ENCODE measurements around the gene ACADM. TPM values are rescaled to one million over a fixed set of nuclear protein-coding genes. Genes with fewer than 3 reads are reported as not detected.
A peak's percentile ranks its signal among the peaks of the same experiment; 100 is the strongest.
"Not testable (repeated sequence)": the region's sequence is repeated elsewhere in the genome, so short reads cannot be mapped to it uniquely, and the experiment has no call there.

ACADM gene
- total RNA-seq, 2 donors from 2014 or later, result 12.1 to 12.3 TPM

DNA sequence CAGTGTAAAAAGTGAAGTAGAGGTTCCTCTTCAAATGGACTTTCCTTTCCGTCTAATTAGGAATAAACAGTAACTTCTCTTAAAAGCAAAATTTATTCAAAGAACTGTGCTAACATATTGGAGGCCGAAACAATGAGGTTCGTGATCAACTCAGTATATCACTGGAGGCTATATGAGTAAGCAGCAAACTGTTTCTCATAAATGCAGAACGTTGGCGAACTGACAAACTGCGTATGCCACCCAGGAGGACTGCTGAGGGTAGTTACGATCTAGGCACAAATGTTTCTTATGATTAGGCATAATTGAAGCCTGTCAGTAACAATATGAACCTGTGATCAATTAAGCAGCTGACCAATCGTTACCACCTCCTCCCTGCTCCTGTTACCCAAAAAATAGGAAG lies 2.3 kb upstream of the ACADM start:
- not testable (repeated sequence) for H3K4me3 Mint-ChIP-seq; DNase-seq; H3K27ac Mint-ChIP-seq; H3K9me3 ChIP-seq (ENCODE audit: control insufficient read depth, low read length, poor library complexity, severe bottlenecking); H3K36me3 Mint-ChIP-seq (ENCODE audit: low read depth); ATAC-seq; H3K27me3 Mint-ChIP-seq
- peaks cover 13% of the 10 kb centered on the region for H3K4me1 Mint-ChIP-seq

DNA sequence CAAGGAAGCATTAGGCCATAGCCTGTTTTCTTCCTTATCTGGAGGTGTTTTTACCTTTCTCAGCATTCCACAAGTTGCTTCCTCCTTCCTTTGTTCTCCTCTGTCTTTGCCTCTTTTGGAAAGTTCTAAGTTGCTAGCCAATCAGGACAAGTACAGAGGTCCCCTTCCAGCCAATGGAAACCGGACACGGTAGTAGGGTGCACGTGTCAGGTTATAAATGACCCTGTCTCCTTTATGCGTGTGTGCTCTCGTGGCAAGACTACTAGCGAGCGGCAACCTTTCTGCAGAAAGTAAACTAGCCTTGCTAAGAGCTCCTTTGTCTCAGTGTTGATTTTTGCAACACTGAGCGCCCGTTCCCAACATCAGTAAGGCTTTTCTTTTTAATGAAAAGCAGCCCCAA lies 1.5 kb upstream of the ACADM start:
- ATAC-seq, result no peak
- Mint-ChIP-seq H3K4me1 (peaks cover 18% of the 10 kb centered on the region), H3K36me3 (ENCODE audit: low read depth) (no peaks in the 10 kb centered on the region), H3K27ac (no peak overlapping the region), H3K4me3 (peak overlapping the region; percentile 99), H3K27me3 (no peaks in the 10 kb centered on the region)
- H3K9me3 ChIP-seq (ENCODE audit: control insufficient read depth, low read length, poor library complexity, severe bottlenecking), result no peaks in the 10 kb centered on the region
- DNase-seq, result no peak

DNA sequence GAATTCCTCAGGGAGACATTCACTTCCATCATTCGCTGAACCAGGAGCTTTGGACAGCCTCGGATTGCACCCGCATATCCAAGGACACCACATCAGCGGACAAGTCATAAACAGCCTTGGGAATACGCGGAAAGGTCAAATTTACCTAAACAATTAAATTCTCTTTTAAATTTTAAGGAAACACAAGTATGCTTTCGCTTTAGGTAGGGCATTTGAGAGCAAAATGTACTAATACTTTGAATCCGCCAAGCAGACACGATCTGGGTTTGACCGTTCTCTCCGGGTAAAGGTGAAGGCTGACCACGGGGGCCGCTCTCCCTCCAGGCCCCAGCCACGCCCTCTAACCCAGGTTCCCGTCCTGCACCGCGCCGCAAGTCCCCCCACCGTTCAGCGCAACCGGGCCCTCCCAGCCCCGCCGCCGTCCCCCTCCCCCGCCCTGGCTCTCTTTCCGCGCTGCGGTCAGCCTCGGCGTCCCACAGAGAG lies 479 bp upstream of the ACADM start:
- Mint-ChIP-seq H3K36me3 (ENCODE audit: low read depth) (no peaks in the 10 kb centered on the region), H3K27ac (peak overlapping the region; percentile 85), H3K4me3 (peak overlapping the region; percentile 99), H3K27me3 (no peaks in the 10 kb centered on the region), H3K4me1 (peaks cover 20% of the 10 kb centered on the region)
- no peaks in the 10 kb centered on the region for H3K9me3 ChIP-seq (ENCODE audit: control insufficient read depth, low read length, poor library complexity, severe bottlenecking)
- peak; percentile 30 to 52 (median 51) for DNase-seq
- peak; percentile 80 for ATAC-seq

GRCh38 chr1:75725266-75725665 lies 757 bp downstream of the ACADM start:
- Mint-ChIP-seq H3K4me3 (peak overlapping the region; percentile 99), H3K27me3 (no peaks in the 10 kb centered on the region), H3K4me1 (peaks cover 20% of the 10 kb centered on the region), H3K36me3 (ENCODE audit: low read depth) (no peaks in the 10 kb centered on the region), H3K27ac (peak overlapping the region; percentile 85)
- ATAC-seq (no peak), DNase-seq (no peak)
- H3K9me3 ChIP-seq (ENCODE audit: control insufficient read depth, low read length, poor library complexity, severe bottlenecking), result no peaks in the 10 kb centered on the region

DNA sequence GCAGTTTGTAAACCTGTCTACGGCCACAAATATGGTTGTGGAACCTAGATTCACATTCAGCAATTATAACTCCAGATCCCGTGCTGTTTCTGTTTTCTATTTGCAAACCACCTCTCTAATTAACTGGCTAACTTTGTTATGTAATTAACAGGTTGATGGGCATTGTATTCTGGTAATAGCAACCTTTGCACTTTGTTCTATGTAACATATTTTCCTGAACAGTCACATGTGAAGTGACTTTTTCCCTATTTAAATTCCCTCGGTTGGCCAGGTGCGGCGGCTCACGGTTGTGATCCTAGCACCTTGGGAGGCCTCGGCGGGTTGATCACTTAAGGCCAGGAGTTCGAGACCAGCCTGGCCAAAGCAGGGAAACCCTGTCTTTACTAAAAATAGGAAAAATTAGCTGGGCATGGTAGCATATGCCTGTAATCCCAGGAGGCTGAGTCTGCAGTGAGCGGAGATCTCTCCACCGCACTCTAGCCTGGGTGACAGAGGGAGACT lies 1.4 kb downstream of the ACADM start:
- Mint-ChIP-seq H3K36me3 (ENCODE audit: low read depth) (no peaks in the 10 kb centered on the region), H3K4me1 (peaks cover 20% of the 10 kb centered on the region), H3K27ac (no peak overlapping the region), H3K4me3 (peak overlapping the region; percentile 99), H3K27me3 (no peaks in the 10 kb centered on the region)
- DNase-seq (no peak), ATAC-seq (no peak)
- no peaks in the 10 kb centered on the region for H3K9me3 ChIP-seq (ENCODE audit: control insufficient read depth, low read length, poor library complexity, severe bottlenecking)

GRCh38 chr1:75727571-75727970 lies 3.1 kb downstream of the ACADM start:
- DNase-seq (no peak), ATAC-seq (no peak)
- Mint-ChIP-seq H3K27ac (no peak overlapping the region), H3K27me3 (no peaks in the 10 kb centered on the region), H3K4me1 (peaks cover 23% of the 10 kb centered on the region), H3K4me3 (no peak overlapping the region), H3K36me3 (ENCODE audit: low read depth) (no peaks in the 10 kb centered on the region)
- no peaks in the 10 kb centered on the region for H3K9me3 ChIP-seq (ENCODE audit: control insufficient read depth, low read length, poor library complexity, severe bottlenecking)

DNA sequence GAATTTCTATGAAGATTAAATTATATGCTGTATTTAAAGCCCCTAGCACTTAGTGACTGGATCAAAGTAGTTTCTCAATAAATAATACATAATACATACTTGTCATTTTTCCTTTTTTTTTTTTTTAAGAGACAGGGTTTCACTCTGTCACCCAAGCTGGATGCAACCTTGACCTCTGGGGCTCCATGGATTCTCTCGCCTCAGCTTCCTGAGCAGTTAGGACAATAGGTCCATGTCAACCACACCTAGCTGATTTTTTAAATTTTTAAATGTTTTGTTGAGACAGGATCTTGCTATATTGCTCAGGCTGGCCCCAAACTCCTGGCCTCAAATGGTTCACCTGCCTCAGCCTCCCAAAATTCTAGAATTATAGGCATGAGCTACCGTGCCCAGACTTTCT lies 5.9 kb downstream of the ACADM start:
- no peak for ATAC-seq
- Mint-ChIP-seq H3K4me3 (no peak overlapping the region), H3K27ac (no peak overlapping the region), H3K36me3 (ENCODE audit: low read depth) (peaks cover 5% of the 10 kb centered on the region), H3K27me3 (no peaks in the 10 kb centered on the region), H3K4me1 (peaks cover 16% of the 10 kb centered on the region)
- H3K9me3 ChIP-seq (ENCODE audit: control insufficient read depth, low read length, poor library complexity, severe bottlenecking), result no peaks in the 10 kb centered on the region
- no peak for DNase-seq

DNA sequence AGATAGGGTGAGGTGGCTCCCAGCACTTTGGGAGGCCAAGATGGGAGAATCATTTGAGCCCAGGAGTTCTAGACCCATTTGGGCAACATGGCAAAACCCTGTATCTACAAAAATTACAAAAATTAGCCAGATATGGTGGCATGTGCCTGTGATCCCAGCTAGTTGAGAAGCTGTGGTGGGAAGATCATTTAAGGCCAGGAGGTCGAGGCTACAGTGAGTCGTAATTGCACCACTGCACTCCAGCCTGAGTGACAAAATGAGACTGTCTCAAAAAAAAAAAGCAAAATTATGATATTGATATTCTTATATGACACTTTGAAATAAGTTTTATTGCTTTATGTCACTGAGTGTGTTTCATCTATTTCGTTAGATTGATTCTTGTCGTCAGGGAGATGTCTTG lies 7.4 kb downstream of the ACADM start:
- Mint-ChIP-seq H3K36me3 (ENCODE audit: low read depth) (peaks cover 5% of the 10 kb centered on the region), H3K27me3 (no peaks in the 10 kb centered on the region), H3K27ac (no peak overlapping the region), H3K4me3 (no peak overlapping the region), H3K4me1 (peaks cover 10% of the 10 kb centered on the region)
- H3K9me3 ChIP-seq (ENCODE audit: control insufficient read depth, low read length, poor library complexity, severe bottlenecking), result no peaks in the 10 kb centered on the region
- ATAC-seq (no peak), DNase-seq (no peak)

DNA sequence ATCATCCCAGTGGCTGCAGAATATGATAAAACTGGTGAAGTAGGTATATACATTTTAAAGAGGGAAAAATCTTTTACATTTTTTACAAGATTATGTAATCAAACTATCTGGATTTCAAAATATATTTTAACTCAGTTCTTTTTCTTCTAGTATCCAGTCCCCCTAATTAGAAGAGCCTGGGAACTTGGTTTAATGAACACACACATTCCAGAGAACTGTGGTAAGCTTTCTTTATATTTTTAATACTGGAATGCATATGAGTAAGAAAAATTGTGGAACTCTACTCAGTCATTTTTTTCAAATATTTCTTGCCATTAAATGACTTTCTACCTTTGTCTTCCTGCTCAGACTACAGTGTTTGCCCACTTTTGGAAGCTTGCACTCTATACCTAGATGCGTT lies 8.2 kb downstream of the ACADM start:
- H3K36me3 Mint-ChIP-seq (ENCODE audit: low read depth), result peaks cover 5% of the 10 kb centered on the region
- DNase-seq (no peak), ATAC-seq (no peak)
- H3K4me3 Mint-ChIP-seq, result no peak overlapping the region
- no peaks in the 10 kb centered on the region for H3K27me3 Mint-ChIP-seq
- no peaks in the 10 kb centered on the region for H3K9me3 ChIP-seq (ENCODE audit: control insufficient read depth, low read length, poor library complexity, severe bottlenecking)
- H3K27ac Mint-ChIP-seq, result no peak overlapping the region
- H3K4me1 Mint-ChIP-seq, result peaks cover 6% of the 10 kb centered on the region

GRCh38 chr1:75733661-75734060 lies 9.2 kb downstream of the ACADM start:
- Mint-ChIP-seq H3K36me3 (ENCODE audit: low read depth) (peaks cover 5% of the 10 kb centered on the region), H3K4me1 (peaks cover 3% of the 10 kb centered on the region), H3K27ac (no peak overlapping the region), H3K27me3 (no peaks in the 10 kb centered on the region), H3K4me3 (no peak overlapping the region)
- DNase-seq (no peak), ATAC-seq (no peak)
- H3K9me3 ChIP-seq (ENCODE audit: control insufficient read depth, low read length, poor library complexity, severe bottlenecking), result no peaks in the 10 kb centered on the region

- Mint-ChIP-seq H3K27me3 (no peaks in the 10 kb centered on the region), H3K36me3 (ENCODE audit: low read depth) (peaks cover 7% of the 10 kb centered on the region), H3K4me3 (no peak overlapping the region), H3K4me1 (peaks cover 3% of the 10 kb centered on the region), H3K27ac (no peak overlapping the region)
- DNase-seq (no peak), ATAC-seq (no peak)
- no peaks in the 10 kb centered on the region for H3K9me3 ChIP-seq (ENCODE audit: control insufficient read depth, low read length, poor library complexity, severe bottlenecking)
Observed at GRCh38 chr1:75736016-75736415, 11.5 kb downstream of the ACADM start.

DNA sequence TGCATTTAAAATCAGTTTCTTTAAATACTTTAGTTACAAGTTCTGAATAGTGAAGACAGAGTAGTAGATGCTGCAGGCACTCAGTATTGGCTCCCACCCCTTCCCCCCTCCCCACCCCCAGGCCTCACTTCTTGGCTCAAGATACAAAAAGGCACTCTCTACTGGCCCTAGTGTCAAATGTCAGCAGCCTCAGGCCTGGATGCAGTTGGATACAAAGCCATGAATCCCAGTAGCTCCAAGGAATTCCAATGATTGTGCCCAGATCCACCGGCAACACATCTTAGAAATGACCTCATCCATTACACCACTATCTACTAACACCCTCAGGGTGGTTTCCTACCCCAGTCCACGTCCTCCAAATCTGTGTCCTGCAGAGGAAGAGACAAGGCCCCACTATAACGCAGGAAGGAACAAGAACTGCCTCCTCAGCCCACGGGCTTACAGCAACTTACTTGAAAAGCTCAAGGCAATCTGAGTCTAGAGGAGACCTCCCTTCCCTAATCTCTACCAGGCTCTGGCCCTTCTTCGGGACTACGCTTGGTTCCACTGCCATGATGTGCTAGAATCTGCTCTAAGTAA lies 17.6 kb downstream of the ACADM start:
- DNase-seq, result no peak
- Mint-ChIP-seq H3K36me3 (ENCODE audit: low read depth) (peaks cover 4% of the 10 kb centered on the region), H3K4me1 (no peaks in the 10 kb centered on the region), H3K27ac (no peak overlapping the region), H3K4me3 (no peak overlapping the region), H3K27me3 (no peaks in the 10 kb centered on the region)
- no peaks in the 10 kb centered on the region for H3K9me3 ChIP-seq (ENCODE audit: control insufficient read depth, low read length, poor library complexity, severe bottlenecking)
- ATAC-seq, result no peak

DNA sequence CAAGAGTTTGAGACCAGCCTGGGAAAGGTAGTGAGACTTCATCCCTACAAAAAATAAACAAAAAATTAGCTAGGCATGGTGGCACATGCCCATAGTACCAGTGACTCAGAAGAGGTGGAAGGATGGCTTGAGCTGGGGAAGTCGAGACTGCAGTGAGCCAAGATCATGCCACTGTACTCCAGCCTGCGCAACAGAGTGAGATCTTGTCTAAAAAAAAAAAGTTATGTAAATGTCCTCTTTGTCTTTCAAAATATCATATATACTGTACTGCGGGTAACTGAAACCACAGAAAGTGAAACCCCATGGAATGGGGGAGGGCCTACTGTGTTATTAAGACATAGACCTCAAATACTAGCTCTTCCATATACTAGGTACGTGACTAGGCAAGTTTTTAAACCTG lies 20.8 kb downstream of the ACADM start:
- peaks cover 2% of the 10 kb centered on the region for H3K36me3 Mint-ChIP-seq (ENCODE audit: low read depth)
- H3K27me3 Mint-ChIP-seq, result no peaks in the 10 kb centered on the region
- H3K9me3 ChIP-seq (ENCODE audit: control insufficient read depth, low read length, poor library complexity, severe bottlenecking), result no peaks in the 10 kb centered on the region
- DNase-seq (no peak), ATAC-seq (no peak)
- H3K4me3 Mint-ChIP-seq, result no peak overlapping the region
- H3K4me1 Mint-ChIP-seq, result no peaks in the 10 kb centered on the region
- H3K27ac Mint-ChIP-seq, result peak overlapping the region; percentile 43

GRCh38 chr1:75757210-75757609 lies 32.7 kb downstream of the ACADM start:
- H3K36me3 Mint-ChIP-seq (ENCODE audit: low read depth); H3K4me1 Mint-ChIP-seq: not testable (repeated sequence)

More at GRCh38 chr1:75757210-75757609, 32.7 kb downstream of the ACADM start:
- not testable (repeated sequence) for H3K27me3 Mint-ChIP-seq; H3K4me3 Mint-ChIP-seq; ATAC-seq; H3K9me3 ChIP-seq (ENCODE audit: control insufficient read depth, low read length, poor library complexity, severe bottlenecking); DNase-seq; H3K27ac Mint-ChIP-seq

Data from T-helper 17 cell (primary cell).